GM18858 (cell line): ENCODE results near the gene YPEL2.
"Not testable (repeated sequence)": the region's sequence is repeated elsewhere in the genome, so short reads cannot be mapped to it uniquely, and the experiment has no call there.

Experiments used
- ATAC-seq: cut with Tn5 transposase; IDR thresholded peaks from one replicate; pipeline ENCODE4 v1.9.1; 2021; ENCODE audit not compliant: unreplicated experiment

Gene YPEL2, protein sequence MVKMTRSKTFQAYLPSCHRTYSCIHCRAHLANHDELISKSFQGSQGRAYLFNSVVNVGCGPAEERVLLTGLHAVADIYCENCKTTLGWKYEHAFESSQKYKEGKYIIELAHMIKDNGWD

DNA sequence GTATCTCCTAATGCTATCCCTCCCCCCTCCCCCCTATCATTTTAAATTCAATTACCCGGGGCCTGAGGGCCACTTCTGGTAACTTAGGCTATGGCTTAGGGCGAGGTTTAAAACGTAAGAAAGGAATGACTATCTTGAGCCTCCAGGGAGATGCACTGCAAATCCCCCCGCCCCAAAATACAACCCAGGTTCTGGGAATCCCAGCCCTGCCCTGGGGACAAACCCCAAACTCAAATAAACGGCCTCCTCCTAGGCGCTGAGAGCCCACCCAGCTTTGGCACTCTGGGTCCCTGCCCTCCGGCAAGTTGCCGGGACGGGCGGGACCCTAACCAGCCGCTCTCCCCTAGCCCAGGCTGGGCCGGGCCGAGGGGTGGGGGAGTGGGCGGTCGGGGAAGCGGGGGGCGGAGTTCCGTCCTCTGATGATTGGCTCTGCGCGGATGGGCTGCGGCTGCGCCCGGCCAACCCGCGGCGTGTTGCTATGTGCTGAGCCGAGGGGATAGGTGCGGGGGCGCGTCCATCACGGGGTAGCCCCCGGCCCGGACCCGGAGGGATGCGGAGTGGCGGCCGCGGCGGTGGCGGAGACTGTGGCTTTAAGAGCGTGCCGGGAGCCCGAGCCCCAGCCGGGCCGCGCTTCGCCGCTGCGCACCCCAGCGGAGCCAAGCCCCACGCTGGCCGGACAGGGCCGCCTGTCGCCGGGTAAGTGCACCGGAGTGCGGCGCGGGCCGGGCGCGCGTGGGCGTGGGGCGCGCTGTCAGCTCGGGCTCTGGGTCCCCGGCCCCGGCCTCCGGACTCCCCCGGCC lies at the start of gene YPEL2:
Gene YPEL2 (plus strand): TSS at position 527 of the 800 bp plus-strand sequence. CDS start 21,755 bp downstream, outside the sequence.
- ATAC-seq, result peak; percentile 73

DNA sequence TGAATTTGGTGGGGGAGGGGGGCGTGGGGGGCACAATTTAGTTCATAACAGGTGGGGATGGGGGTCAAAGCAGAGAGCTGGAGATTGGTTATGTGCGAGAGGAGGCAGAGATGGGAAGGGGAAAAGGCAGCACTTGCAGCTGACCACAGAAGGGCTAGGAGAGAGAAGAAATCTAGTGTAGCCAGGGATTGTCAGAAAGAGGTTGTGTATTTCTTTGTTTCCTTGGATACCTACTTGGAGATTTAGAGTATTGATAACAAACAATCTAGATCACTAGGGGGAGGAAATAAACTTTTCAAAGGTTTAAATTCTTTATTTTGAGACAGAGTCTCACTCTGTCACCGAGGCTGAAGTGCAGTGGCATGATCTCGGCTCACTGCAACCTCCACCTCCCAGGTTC lies 47.1 kb upstream of the YPEL2 start:
- no peak for ATAC-seq

DNA sequence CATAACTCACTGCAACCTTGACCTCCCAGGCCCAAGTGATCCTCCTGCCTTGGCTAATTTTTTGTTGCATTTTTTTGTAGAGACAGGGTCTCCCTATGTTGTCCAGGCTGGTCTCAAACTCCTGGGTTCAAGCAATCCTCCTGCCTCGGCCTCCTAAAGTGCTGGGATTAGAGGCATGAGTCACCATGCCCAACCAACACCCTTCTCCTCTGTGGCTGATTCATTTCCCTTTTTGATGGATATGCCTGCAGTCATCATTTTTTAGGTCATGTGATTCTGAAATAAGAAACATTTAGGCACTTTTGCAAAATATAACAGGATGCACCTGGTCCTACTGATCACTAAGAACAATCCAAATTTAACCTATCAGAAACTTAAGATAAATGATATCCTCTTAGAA lies 44.0 kb upstream of the YPEL2 start:
- no peak for ATAC-seq

DNA sequence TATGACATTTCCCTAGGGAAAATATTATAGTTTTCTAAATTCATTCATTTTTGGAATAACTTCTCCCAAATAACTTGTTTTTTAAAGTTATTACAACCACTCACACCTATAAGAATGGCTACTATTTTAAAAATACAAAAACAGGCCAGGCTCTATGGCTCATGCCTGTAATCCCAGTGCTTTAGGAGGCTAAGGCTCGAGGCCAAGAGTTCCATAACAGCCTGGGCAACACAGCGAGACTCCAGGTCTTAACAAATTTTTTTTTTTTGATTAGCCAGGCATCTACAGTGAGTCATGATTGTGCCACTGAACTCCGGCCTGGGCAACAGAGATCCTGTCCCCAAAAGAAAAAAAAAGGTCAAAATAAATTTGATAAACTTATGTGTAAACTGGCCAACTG lies 43.6 kb upstream of the YPEL2 start:
- no peak for ATAC-seq

DNA sequence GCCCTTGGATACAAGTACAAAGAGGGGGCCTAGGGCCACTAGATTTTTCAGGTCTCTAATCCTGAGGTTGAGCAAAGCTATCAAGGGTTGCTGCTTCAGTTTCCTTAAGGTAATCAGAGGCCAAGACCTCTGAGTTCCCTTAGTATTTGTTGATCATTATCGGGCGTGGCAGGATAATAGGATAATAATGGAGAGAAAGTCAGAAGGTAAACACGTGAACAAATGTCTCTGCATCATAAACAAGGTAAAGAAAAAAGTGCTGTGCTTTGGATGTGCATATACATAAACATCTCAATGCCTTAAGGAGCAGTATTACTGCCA lies 41.5 kb upstream of the YPEL2 start:
- ATAC-seq, result no peak

DNA sequence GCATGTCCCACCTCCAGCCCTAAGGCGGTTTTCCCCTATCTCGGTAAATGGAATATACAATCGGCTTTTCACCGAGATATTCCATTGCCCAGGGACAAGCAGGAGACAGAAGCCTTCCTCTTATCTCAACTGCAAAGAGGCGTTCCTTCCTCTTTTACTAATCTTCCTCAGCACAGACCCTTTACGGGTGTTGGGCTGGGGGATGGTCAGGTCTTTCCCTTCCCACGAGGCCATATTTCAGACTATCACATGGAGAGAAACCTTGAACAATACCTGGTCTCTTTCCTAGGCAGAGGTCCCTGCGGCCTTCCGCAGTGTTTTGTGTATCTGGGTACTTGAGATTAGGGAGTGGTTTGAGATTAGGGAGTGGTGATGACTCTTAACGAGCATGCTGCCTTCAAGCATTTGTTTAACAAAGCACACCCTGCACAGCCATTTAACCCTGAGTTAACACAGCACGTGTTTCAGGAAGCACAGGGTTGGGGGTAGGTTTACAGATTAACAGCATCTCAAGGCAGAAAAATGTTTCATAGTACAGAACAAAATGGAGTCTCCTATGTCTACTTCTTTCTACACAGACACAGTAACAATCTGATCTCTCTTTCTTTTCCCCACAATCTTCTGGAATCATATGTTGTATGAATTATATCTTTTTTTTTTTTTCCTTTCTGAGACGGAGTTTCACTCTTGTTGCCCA lies 41.0 kb upstream of the YPEL2 start:
- not testable (repeated sequence) for ATAC-seq

DNA sequence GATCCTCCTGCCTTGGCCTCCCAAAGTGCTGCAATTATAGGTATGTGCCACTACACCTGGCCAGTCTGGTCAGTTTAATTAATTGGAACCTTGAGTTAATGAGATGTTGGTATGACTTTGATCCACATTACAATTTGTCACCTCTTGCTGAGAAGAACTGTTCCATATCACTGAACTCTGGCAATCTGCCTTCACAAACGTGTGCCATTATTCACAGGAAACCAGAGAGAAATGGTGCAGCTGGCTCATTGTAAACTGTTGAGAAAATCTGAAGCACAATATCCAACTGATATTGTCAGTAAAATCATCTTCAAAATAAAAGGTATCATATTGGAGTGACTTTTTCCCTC lies 39.3 kb upstream of the YPEL2 start:
- ATAC-seq, result no peak

DNA sequence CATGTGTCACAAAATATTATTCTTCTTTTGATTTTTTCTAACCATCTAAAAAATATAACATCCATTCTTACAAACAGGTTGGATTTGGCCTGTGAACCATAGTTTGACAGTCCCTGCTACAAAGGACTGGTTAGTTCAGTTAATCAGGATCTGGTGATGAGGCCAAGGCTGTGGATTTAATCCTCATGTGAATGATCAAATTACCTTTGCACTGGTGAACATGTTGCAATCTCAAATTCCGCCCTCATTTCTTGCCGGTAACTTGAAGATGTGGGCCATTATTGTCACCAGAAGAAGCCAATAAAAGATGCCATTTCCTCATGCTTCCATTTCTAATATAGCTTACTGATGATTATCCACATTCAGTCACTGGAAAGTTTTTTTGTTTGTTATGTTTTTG lies 35.3 kb upstream of the YPEL2 start:
- ATAC-seq, result no peak

DNA sequence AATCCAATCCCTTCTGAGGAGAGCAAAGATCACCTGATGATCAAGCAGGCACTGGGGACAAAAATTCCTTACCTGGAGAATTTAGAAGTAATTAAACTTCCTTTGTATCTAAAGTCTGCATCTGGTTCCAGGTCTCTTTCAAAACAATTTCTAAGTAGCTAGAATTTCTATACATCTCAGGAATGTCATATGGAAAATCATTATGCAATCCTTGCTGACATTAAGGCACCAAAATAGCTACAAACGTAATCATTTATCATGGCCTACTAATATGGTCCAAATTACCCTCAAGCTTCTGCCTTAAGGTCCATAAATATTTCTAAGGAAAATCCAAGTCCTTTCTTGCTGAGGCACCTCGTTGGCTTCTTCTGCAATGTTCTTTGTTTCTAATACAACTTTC lies 32.9 kb upstream of the YPEL2 start:
- no peak for ATAC-seq

DNA sequence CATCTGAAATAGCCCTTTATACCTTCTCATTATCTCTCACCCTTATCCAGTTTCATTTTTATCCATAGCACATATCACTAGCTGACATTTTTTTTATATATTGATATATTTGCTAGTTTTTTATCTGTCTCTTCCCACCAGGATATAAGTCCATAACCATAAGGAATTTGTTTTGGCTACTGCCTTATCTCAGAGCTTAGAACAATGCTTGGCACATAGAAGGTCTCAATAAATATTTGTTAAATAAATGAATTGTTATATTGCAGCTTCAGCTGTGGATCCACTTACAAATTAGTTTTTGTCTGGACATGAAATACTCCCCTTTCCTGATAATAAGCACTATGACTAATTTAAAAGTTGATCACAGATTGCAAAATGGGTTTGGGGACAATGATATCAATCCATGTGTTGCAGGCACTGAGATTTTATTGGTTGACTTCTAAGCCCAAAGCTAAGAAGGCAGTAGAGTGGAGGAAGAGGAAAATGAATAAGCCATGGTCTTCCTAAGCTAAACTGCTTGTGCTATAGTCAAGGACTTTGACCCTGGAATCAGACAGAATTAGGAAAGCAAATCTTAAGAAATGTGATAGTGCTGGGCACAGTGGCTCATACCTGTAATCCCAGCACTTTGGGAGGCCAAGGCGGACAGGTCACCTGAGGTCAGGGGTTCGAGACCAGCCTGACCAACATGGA lies 31.9 kb upstream of the YPEL2 start:
- no peak for ATAC-seq

DNA sequence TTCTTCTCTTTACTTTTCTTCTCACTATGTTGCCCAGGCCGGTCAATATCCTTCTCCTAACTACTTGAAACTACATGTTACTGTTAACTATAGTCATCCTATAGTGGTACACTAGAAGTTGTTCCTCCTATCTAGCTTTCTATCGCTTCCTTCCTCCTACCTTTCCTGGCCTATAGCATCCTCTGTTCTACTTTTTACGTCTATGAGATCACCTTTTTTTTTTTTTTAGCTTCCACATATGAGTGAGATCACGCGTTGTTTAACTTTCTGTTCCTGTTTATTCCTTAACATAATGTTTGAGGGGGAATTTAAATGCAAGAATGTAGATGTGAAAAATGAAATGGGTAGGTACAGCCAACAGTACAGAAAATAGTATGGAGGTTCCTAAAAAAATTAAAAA lies 30.5 kb upstream of the YPEL2 start:
- ATAC-seq, result no peak

DNA sequence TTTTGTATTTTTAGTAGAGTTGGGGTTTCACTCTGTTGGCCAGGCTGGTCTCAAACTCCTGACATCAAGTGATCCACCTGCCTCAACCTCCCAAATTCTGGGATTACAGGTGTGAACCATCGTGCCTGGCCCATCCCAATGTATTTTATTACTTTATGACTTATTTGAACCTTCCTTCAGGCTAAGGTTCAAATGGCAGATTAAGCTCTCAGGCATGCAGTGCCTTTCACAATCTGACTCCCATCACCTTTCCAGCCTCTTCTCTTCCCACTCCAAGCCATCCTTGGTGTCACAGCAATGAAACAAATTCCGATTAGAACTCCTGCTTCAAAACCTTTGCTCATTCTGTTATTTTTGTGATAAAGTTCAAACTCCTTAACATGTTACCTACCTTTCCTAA lies 26.6 kb upstream of the YPEL2 start:
- no peak for ATAC-seq

DNA sequence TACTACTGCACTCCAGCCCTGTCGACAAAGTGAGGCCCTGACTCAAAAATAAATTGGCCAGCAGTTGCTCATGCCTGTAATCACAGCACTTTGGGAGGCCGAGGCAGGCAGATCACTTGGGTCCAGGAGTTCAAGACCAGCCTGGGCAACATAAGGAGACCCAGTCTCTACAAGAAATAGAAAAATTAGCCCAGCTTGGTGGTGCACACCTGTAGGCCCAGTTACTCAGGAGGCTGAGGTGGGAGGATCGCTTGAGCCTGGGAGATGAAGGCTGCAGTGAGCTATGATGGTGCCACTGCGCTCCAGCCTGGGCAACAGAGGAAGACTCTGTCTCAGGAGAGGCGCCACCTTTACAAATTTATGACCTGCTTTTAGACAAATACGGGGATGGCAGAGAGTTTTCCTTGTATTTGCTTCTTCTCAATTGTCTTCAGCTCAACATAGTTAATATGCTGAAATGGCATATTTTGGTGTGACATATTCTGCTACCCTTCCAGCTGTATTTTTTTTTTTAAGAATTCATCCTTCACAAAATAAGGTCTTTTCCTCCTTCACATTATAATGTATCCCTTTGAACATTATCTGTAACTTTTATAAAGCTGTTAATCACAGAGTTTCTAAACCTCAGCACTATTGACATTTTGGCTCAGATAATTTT lies 21.1 kb upstream of the YPEL2 start:
- ATAC-seq, result no peak

DNA sequence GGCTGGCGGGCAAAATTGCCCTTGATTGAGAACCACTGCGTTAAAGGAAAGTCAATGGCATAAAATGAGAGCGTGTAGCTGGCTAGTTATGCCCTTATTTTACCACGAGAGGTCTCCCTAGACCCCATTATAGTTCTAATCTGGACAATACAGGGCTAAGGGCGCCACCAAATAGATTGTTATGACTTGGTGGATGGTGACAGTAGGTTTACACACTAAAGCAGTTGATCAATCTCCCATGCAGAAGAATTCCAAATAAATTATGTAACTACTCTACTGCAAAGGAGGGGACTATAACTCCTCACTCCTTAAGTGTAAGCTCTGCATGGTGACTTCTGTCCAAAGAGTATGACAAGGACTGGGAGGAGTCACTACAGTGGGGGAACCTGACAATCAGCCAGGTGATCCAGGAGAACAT lies 20.4 kb upstream of the YPEL2 start:
- ATAC-seq, result peak; percentile 46

DNA sequence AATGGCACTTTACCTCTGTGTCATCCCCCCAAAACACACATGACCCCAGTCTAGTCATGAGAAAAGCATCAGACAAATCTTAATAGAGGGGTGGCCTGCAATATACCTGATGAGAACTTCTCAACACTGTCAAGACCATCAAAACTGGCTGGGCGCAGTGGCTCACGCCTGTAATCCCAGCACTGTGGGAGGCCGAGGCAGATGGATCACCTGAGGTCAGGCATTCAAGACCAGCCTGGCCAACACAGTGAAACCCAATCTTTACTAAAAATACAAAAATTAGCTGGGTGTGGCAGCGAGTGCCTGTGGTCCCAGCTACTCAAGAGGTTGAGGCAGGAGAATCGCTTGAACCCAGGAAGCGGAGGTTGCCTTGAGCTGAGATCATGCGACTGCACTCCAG lies 19.9 kb upstream of the YPEL2 start:
- ATAC-seq, result not testable (repeated sequence)

DNA sequence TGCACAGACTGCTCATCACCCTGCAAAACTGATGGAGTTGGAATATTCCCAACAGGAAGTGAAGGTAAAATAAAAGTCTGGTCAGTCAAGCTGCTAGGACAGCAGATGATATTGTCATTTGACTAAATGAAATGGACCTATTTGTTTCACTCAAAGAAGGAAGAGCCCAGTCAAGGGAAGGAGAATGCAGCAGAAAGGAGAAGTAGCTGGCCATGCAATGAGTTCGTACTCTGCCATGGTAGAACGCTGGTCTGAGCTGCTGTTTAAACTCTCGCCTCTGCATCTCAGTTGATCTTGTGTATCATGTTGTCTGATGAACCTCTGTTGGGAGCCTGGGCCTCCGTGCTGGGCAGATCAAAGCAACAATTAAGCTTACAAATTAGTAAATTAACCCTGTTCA lies 15.6 kb upstream of the YPEL2 start:
- ATAC-seq, result no peak

DNA sequence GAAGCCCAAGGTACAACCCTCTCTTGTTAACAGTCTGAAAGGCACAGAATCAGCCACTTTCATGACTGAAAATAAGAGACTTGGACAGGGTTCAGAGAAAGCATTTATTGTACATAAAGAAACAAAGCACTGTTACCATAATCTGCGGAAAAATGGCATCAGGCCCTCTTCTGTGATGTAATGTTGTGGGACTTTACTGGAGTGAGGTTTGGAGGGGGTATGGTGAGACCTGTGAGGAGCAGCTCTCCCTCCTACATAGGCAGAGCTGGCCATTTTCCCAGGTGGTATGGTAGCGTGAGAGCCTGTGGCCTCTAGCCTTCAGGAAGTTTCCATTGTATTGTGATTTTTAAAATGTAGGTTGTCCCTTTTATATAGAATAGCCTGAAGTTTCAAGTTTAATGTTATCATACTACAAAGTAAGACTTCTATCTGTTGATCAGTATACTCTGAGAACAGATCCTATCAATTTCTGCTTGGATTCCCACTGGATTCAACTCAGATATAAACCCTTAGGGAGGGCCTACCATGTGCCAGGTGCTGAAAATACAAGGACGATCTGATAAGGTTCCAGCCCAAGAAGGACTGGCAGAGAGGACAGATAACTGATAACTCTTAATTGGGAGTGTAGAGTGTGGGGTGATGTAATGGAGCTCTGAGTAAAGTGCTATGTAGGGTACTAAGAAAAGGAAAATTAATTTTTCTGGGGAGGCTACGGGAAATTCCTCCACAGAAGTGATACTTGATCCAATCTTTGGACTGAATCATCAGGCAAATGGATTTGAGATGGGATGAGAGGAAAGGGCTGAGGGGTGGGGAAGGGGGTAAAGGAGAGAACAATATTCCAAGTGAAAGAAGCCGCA lies 4.1 kb upstream of the YPEL2 start:
- no peak for ATAC-seq

DNA sequence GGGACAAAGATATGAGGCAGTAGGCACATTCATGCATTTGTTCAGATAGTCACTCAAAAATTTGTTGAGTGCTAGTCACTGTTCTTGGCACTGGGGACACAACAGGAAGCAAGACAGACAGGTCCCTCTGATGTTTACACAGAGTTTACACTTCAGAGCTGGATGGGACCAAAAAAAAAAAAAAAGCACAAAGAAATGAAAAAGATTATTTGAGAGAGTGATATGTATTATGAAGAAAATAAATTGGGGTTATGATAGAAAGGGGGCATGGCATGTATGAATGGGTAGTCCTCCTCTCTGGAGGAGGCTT lies 3.5 kb upstream of the YPEL2 start:
- no peak for ATAC-seq

DNA sequence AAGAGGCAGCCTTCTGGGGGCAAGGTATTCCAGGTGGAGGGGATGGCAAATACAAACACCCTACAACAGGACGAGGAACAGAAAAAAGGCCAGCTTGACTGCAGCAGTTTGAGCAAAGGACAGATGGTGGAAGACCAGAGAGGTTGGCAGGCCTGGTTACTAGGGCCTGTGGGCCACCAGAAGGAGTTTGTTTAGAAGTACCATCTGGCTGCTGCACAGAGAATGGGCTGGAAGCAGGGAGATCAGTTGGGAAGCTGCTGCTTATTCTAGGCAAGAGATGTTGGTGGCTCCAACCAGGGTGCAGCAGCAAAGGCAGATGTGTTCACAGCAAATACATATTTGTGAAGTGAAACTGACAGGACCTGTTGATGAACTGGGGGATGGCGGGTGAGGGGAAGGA lies 2.9 kb upstream of the YPEL2 start:
- no peak for ATAC-seq

DNA sequence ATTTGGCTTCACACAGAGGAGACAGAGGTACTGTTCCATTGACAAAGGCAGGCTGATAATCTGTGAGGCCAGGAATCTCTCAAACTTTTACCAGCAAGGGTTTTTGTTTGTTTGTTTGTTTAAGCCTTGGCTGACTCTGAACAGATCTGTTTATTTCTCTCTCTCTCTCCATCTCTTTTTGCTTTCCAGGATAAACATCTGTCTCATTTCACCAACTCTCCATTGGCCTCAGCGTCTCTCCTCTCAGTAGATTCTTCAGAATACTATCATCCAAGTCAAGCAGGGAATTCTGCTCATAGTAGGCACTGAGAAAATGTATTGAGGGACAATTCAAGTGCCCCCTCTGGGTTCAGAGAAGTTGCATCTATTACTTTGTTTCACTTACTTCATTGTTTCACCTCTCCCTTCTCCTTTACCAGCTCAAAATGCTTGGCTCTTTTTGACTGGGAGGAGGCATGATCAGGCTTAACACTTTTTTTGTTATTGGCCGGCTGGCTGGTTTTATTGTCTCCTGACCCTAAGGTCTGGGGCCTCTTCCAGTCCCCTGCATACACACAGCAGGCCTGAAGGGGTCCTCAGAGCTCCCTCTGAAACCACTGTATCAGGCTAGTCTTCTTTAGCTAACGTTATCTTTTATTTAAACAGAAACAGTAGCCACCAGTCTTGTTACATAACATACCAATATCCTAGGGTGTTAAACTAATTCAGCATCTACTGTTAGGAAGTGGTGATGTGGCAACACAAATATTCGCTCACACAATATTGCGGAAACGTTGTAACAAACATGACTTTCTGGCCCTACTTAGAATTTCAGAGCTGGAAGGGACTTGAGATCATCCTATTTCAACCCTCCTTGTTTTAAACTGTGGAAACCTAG lies 2.0 kb upstream of the YPEL2 start:
- no peak for ATAC-seq
